HCT116 (cell line): ENCODE data around the gene TSPO. TPM values are rescaled to one million over a fixed set of nuclear protein-coding genes. Genes with fewer than 3 reads are reported as not detected.

Experiments
- ATAC-seq: fragments of 200-7000 bp; cut with Tn5 transposase; 2 replicates; pipeline ENCODE4 v1.9.1; 2020; ENCODE audit warnings: mild to moderate bottlenecking, moderate library complexity
- BruUV-seq: library from RNA; stranded (reverse); fragments of 400-500 nt; replicated peaks from 2 replicates; lab custom pipeline; 2021; lab: Mats Ljungman, UMichigan
- CTCF ChIA-PET: fragments of 300-600 bp; sonication (Branson Sonifier 250); formaldehyde crosslinking; loops from one replicate; lab custom pipeline; 2021; ENCODE audit warnings: antibody characterized with exemption; lab: Charles Lee
- POLR2A ChIA-PET: fragments of 300-600, 350-600 bp; sonication (Branson Sonifier 250); formaldehyde crosslinking; loops from one replicate; lab custom pipeline; 2021; ENCODE audit warnings: antibody characterized with exemption; lab: Charles Lee
- RAD21 ChIA-PET, 2 experiments: fragments of 300-600 bp; sonication (Branson Sonifier 250); formaldehyde crosslinking; loops; one replicate each; lab custom pipeline; 2023; ENCODE audit warnings: low total read pairs in 2 of 2; ENCODE audit not compliant: uncharacterized antibody in 2 of 2, unreplicated experiment in 2 of 2, low non-redundant PET in 1 of 2; lab: Charles Lee
- DNase-seq: peaks from one replicate; pipeline ENCODE4 v3.0.0-alpha.2; 2010; ENCODE audit warnings: low read depth, low spot score
- H2AFZ ChIP-seq: fragments of 200-600 bp; shearing (Covaris generic), sonication (generic); 2 replicates; pipeline ENCODE4 v1.6.1; 2017; ENCODE audit warnings: low read depth, mixed run types, mixed read lengths, antibody characterized with exemption, low read length; ENCODE audit not compliant: poor library complexity, severe bottlenecking
- H3K27ac ChIP-seq: 2 replicates; pipeline ENCODE4 v1.5.1; 2012; ENCODE audit warnings: low read depth, low read length
- H3K27me3 ChIP-seq: fragments of 200-600 bp; sonication (generic); 2 replicates; pipeline ENCODE4 v1.6.1; 2016; ENCODE audit warnings: mixed run types, low read length, mixed read lengths; ENCODE audit not compliant: insufficient read depth
- H3K36me3 ChIP-seq, 2 experiments: fragments of 200-500 bp in 1 of 2; fragments of 200-600 bp in 1 of 2; sonication (Bioruptor generic) in 1 of 2; sonication (generic) in 1 of 2; 2 replicates each; pipeline versions ENCODE4 v1.5.1 to v1.6.1; 2014 to 2016; ENCODE audit warnings: low read length in 2 of 2, inconsistent platforms in 1 of 2, mixed read lengths in 1 of 2, mixed run types in 1 of 2; ENCODE audit not compliant: insufficient read depth in 2 of 2, control insufficient read depth in 1 of 2
- H3K4me1 ChIP-seq, 2 experiments: fragments of 200-600 bp in 1 of 2; sonication (generic) in 1 of 2; 2 replicates each; pipeline versions ENCODE4 v1.5.1 to v1.6.1; 2012 to 2017; ENCODE audit warnings: low read length in 2 of 2, inconsistent platforms in 1 of 2, mild to moderate bottlenecking in 1 of 2, mixed read lengths in 1 of 2, mixed run types in 1 of 2, moderate library complexity in 1 of 2; ENCODE audit not compliant: insufficient read depth in 2 of 2, control insufficient read depth in 1 of 2
- H3K4me2 ChIP-seq: fragments of 200-600 bp; sonication (generic); 2 replicates; pipeline ENCODE4 v1.6.1; 2017; ENCODE audit warnings: mixed run types, low read length, mixed read lengths
- H3K4me3 ChIP-seq, 2 experiments: fragments of 200-600 bp in 1 of 2; sonication (generic) in 1 of 2; replicated peaks in 1 of 2; 2 replicates each; pipeline ENCODE4 v1.5.1; 2011 to 2016; ENCODE audit warnings: low read length in 2 of 2, control low read depth in 1 of 2, low read depth in 1 of 2, mild to moderate bottlenecking in 1 of 2, mixed read lengths in 1 of 2, mixed run types in 1 of 2
- H3K79me2 ChIP-seq: fragments of 200-600 bp; sonication (generic); 2 replicates; pipeline ENCODE4 v1.6.1; 2017; ENCODE audit warnings: mild to moderate bottlenecking, mixed run types, low read length, moderate library complexity, mixed read lengths; ENCODE audit not compliant: insufficient read depth
- H3K9ac ChIP-seq: fragments of 200-600 bp; sonication (generic); 2 replicates; pipeline ENCODE4 v1.6.1; 2016; ENCODE audit warnings: low read length, mixed read lengths
- H3K9me2 ChIP-seq: fragments of 200-600 bp; sonication (generic), shearing (Covaris generic); 2 replicates; pipeline ENCODE4 v1.6.1; 2017; ENCODE audit warnings: mixed run types, mild to moderate bottlenecking, moderate library complexity; ENCODE audit not compliant: insufficient read depth
- H3K9me3 ChIP-seq, 2 experiments: fragments of 200-500 bp in 1 of 2; fragments of 200-600 bp in 1 of 2; sonication (Bioruptor generic) in 1 of 2; sonication (generic) in 1 of 2; 2 replicates each; pipeline ENCODE4 v1.6.1; 2014 to 2017; ENCODE audit warnings: low read length in 2 of 2, mixed read lengths in 2 of 2, inconsistent platforms in 1 of 2, low read depth in 1 of 2, mild to moderate bottlenecking in 1 of 2, mixed run types in 1 of 2, moderate library complexity in 1 of 2; ENCODE audit not compliant: control insufficient read depth in 1 of 2, insufficient read depth in 1 of 2
- H4K20me1 ChIP-seq: fragments of 200-600 bp; sonication (generic), shearing (Covaris generic); 2 replicates; pipeline ENCODE4 v1.6.1; 2017; ENCODE audit warnings: mixed run types, mild to moderate bottlenecking, moderate library complexity; ENCODE audit not compliant: insufficient read depth
- EGR1 ChIP-seq: IDR thresholded peaks from 2 replicates; pipeline ENCODE4 v1.6.1; 2012; ENCODE audit warnings: low read depth
- ELF1 ChIP-seq: IDR thresholded peaks from 2 replicates; pipeline ENCODE4 v1.6.1; 2012; ENCODE audit warnings: low read depth, borderline replicate concordance
- EZH2phosphoT487 ChIP-seq: fragments of 200-600 bp; IDR thresholded peaks from 2 replicates; pipeline ENCODE4 v1.6.1; 2018; ENCODE audit warnings: antibody characterized with exemption, borderline replicate concordance
- FOSL1 ChIP-seq: IDR thresholded peaks from 2 replicates; pipeline ENCODE4 v1.6.1; 2012; ENCODE audit warnings: low read depth
- JUND ChIP-seq: IDR thresholded peaks from 2 replicates; pipeline ENCODE4 v1.6.1; 2012
- MAX ChIP-seq: IDR thresholded peaks from 2 replicates; pipeline ENCODE4 v1.6.1; 2012
- POLR2AphosphoS5 ChIP-seq: IDR thresholded peaks from 2 replicates; pipeline ENCODE4 v1.6.1; 2011; ENCODE audit warnings: mild to moderate bottlenecking, low read depth, low read length, moderate library complexity
- RAD21 ChIP-seq: IDR thresholded peaks from 2 replicates; pipeline ENCODE4 v1.6.1; 2012; ENCODE audit warnings: low read depth, mild to moderate bottlenecking
- SP1 ChIP-seq: IDR thresholded peaks from 2 replicates; pipeline ENCODE4 v1.6.1; 2012; ENCODE audit warnings: low read depth
- SRF ChIP-seq: IDR thresholded peaks from 2 replicates; pipeline ENCODE4 v1.6.1; 2012; ENCODE audit warnings: low read depth
- TCF7L2 ChIP-seq: IDR thresholded peaks from 2 replicates; pipeline ENCODE4 v1.7.0; 2011; ENCODE audit warnings: borderline replicate concordance, inconsistent platforms; ENCODE audit not compliant: insufficient read depth, insufficient read length; ENCODE audit errors: extremely low read depth
- YY1 ChIP-seq: IDR thresholded peaks from 2 replicates; pipeline ENCODE4 v1.6.1; 2011; ENCODE audit warnings: low read length, low read depth, moderate library complexity, mild to moderate bottlenecking; ENCODE audit not compliant: insufficient replicate concordance; ENCODE audit errors: extremely low read depth
- ZFX ChIP-seq: fragments of 450-650 bp; IDR thresholded peaks from 2 replicates; pipeline ENCODE4 v1.6.1; 2017
- ZNF274 ChIP-seq: fragments of 200-500 bp; sonication (Bioruptor generic); IDR thresholded peaks from 2 replicates; pipeline ENCODE4 v1.6.1; 2014; ENCODE audit warnings: mild to moderate bottlenecking, low read depth, low read length, inconsistent platforms
- intact Hi-C: fragments of 100-400 bp; cut with micrococcal nuclease; formaldehyde crosslinking; loops from 2 replicates; pipeline ENCODE4 v1.10.0; 2022
- total RNA-seq: library from RNA; stranded (reverse); gene quantifications from one replicate; pipeline ENCODE4 v1.2.1, GENCODE V29; 2021; ENCODE audit not compliant: unreplicated experiment

The TSPO gene
- total RNA-seq, 1 experiment from 2014 or later: 192 TPM

DNA sequence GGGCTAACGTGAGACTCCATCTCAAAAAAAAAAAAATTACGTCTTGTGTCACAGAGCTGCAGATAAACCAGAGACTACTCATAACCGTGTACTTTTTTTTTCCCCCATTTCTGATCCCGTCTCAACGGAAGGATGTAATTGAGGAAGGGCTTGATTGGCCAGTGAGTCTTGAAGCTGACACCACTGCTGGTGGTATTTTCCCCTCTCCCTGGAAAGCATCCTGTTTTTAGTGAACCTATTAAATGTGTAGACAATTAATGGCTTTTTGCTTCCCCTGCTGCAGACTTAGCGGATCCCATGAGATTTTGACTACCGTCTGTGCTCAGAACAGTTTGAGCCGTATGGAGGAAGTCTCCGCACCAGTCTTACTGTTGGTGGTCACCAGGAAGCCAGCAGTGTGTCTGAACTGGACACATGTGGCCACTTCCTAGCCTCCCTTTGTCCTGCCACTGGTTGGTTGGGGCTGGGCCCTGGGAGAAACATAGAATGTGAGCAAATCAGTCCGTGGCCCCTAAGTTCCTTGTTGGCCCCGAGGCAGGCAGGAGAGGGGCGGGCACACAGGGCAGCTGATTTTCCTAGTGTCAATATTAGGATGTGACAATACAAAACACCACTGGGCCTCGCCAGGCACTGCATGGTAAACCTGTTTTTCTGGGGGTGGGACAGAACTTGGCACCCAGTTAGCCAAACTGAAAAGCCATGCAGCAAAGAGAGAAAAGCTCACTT is 37.7 kb upstream of the TSPO start:
- ATAC-seq (no peak), DNase-seq (no peak)
- intact Hi-C loops: no loop called here
- TF ChIP-seq POLR2AphosphoS5: no peak
- no peak for TF ChIP-seq EZH2phosphoT487
- TF ChIP-seq RAD21: no peak
- no peak for TF ChIP-seq FOSL1
- no peak for TF ChIP-seq SRF
- TF ChIP-seq YY1: no peak
- no peak for TF ChIP-seq ZNF274
- TF ChIP-seq TCF7L2: no peak
- no peak for TF ChIP-seq EGR1
- no peak for TF ChIP-seq ELF1
- no peak for TF ChIP-seq ZFX
- TF ChIP-seq SP1: no peak
- no peak for TF ChIP-seq MAX
- no peak for TF ChIP-seq JUND
- Histone ChIP-seq H3K4me3 (no peak overlapping the region), H3K9ac (no peak overlapping the region), H3K4me1 (peaks cover 11 to 25% of the 10 kb centered on the region in 2 experiments), H3K36me3 (no peaks in the 10 kb centered on the region), H3K27ac (no peak overlapping the region), H3K27me3 (no peaks in the 10 kb centered on the region), H2AFZ (no peak overlapping the region), H3K4me2 (no peak overlapping the region), H3K9me2 (no peaks in the 10 kb centered on the region), H4K20me1 (no peaks in the 10 kb centered on the region), H3K79me2 (peaks cover 33% of the 10 kb centered on the region), H3K9me3 (no peaks in the 10 kb centered on the region)
- CTCF ChIA-PET: interaction anchor here (1.2 kb wide), 1 partner anchor 23 kb away, joined by 3 read pairs; no protein-coding TSS in a partner anchor
- BruUV-seq: no TSS peak
- POLR2A ChIA-PET: interaction anchor here (5.4 kb wide), 1 partner anchor 13 kb away, joined by 28 read pairs; no protein-coding TSS in a partner anchor
- RAD21 ChIA-PET: no interaction called here
